GM10266 (cell line): Measurements from ENCODE around the gene AMFR.

Source experiments
- DNase-seq: peaks from one replicate; pipeline ENCODE4 v3.0.0; 2012; ENCODE audit errors: extremely low spot score
- TF ChIP-seq, protein P1 (sequence below): IDR thresholded peaks from 2 replicates; pipeline ENCODE4 v1.5.1; 2012; ENCODE audit warnings: mild to moderate bottlenecking, low read depth; ENCODE audit not compliant: control insufficient read depth, insufficient read depth; ENCODE audit errors: missing control alignments

AMFR gene

DNA sequence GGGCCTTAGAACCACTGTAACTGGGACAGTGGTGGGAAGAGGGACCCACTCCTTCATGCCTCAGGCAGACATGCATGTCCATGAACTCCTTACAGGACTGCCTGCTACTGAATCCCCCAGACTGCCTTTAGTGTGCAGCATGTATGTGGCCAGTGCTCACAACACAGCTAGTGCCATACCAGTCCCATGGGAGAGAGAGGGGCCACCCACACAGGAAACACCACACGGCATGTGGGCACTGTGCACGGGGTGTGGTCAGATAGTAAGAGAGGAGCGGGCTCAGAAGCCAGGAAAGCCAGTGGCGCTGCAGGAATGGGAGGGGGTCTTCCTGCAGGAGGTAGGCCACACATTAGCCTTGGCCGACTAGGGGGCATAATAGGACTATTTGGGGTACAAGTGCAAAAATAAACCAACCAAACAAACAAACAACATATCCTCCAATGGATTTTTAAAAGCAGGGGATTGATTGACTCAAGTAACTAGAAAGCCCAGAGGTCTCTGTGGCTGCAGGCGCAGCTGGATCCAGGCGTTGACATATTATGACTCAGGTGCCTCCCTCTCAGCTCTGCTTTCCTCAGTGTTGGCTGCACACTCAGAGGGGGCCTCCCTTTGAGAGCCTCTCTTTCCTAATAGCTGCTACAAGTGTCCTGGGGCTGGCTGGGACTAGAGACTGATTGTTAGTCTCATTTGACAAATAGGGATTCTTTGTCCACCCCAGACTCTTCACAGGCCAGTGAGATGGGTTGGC is 104.4 kb downstream of the AMFR start:
- TF ChIP-seq, protein P1, sequence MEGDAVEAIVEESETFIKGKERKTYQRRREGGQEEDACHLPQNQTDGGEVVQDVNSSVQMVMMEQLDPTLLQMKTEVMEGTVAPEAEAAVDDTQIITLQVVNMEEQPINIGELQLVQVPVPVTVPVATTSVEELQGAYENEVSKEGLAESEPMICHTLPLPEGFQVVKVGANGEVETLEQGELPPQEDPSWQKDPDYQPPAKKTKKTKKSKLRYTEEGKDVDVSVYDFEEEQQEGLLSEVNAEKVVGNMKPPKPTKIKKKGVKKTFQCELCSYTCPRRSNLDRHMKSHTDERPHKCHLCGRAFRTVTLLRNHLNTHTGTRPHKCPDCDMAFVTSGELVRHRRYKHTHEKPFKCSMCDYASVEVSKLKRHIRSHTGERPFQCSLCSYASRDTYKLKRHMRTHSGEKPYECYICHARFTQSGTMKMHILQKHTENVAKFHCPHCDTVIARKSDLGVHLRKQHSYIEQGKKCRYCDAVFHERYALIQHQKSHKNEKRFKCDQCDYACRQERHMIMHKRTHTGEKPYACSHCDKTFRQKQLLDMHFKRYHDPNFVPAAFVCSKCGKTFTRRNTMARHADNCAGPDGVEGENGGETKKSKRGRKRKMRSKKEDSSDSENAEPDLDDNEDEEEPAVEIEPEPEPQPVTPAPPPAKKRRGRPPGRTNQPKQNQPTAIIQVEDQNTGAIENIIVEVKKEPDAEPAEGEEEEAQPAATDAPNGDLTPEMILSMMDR = no peak
- DNase-seq = no peak

DNA sequence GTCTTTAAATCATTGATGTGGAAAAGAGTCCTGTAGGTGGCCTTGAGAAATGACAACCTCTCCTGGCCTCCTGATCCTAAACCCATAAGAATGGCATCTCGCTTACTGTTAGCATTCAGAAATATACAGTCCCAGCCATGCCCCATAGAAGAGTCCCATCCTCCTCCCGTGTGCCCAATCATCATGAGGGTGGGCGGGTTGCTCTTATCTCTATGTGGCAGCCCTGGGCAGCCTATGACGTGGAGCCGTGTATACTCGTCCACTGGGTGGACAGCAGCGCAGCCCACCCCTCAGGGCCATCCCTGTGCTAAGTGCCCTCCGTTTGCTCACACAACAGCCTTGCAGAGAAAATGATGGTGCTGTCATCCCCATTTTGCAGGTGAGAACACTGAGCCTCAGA is 105.3 kb downstream of the AMFR start:
- TF ChIP-seq, protein P1 = no peak
- no peak for DNase-seq

DNA sequence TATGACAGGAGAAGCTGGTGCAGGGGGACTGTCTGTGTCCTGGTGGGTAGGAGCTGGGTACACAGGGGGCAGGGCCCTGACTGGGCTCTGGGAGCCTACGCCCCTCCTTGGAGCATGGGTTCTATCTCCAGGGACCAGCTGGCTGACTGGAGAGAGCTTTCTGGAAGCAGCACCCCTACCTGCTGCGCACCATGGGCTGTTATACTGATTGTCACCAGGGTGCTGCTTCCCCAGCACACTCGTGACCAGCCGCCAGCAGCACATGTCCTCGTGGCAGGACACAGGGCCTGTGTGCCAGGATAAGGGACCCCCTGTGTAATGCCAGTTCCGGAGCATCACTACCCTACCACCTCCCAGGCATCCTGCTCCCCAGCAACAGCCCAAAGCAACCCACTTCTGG is 106.0 kb downstream of the AMFR start:
- DNase-seq = no peak
- TF ChIP-seq, protein P1 = no peak

DNA sequence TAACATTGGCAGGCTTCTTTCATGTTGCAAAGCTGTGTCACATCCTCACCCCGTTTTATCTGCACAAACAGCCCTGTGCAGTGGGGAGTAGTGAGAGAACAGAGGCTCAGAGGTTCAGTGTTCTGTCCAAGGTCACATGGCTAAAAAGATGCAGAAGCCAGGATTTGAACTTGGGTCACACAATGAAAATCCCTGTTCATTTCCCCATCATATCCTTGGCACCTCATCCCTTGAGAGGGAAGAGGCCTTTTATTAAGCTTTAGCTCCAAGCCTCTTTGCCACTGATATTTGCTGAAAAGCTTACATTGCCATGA is 106.6 kb downstream of the AMFR start:
- TF ChIP-seq, protein P1 = no peak
- no peak for DNase-seq

DNA sequence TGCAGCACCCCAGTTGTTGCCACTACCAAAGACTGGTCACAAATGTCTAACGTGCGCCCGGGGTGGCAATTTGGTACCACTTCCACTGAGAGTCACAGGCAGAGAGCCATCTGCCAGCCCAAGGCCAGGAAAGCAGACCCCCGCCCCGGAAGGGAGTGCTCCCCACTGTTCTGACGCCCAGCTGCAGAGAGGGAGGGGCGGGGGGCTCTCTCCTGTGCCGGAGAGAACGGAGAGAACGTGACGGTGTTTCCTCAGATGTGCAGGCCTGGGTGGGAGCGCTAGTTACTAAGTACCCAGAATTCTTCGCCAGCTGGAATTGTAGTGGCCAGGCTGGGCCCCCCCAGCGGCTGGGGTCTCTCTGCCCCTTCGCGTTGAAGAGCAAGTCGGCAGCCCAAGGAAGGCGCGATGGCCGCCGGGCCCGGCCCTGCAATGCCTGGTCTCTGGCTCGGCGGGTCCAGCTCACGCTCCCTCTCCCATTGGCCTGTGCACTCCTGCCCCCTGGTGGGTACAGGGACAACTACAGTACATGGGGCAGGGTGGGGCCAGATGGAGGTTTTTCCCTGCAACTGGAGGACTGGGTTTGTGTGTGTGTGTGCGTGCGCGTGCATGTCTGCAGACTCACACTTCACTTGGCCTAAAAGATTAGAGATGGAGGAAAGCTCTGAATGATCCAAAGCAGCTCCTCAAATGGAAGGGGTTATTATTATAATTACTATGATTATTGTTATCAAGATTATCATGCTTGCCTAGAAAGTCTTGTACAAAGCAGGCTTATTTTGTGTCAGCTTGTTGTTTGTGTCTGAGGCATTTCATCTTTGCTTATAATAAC is 107.1 kb downstream of the AMFR start:
- TF ChIP-seq, protein P1 = peak; percentile 94
- peak; percentile 88 for DNase-seq

DNA sequence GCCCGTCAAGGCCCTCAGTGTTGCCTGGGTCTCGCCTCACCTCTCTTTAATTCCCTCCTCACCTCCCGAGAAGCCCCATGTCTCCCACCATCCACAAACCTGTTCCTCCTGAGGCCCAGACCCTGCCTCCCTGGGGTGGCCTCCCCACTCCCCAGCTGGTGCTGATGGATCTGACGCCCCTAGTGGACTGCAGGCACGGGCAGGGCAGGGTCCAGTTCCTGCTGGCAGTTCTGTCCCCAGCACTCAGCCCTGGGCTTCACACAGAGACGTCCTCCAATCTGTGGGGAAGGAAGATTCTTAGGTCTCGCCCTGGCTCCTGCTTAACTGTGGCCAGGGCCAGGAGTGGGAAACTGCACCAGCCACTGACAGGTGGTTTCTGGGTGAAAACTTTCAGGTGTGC is 108.8 kb downstream of the AMFR start:
- TF ChIP-seq, protein P1 = no peak
- DNase-seq = no peak

DNA sequence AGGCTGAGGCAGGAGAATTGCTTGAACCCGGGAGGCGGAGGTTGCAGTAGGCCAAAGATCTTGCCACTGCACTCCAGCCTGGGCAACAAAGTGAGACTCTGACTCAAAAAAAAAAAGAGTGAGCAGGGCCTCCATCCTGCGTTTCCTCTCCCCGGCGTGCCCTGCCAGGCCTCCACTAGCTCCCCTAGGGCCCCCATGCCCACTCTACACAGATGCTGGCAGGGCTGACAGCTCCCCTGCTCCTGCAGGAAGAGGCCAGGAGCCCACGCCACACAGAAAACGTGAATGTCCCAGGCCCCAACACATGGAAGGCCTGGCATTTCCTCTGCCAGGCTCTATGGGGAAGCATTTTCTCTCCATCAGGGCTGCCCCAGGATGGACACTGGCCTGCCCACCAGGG is 109.4 kb downstream of the AMFR start:
- DNase-seq = no peak
- TF ChIP-seq, protein P1 = no peak
